LoVo (cell line): ENCODE results near the gene CTNNA2.

Source experiments
- DNase-seq: peaks from one replicate; pipeline ENCODE4 v3.0.0-alpha.2; 2016; ENCODE audit warnings: low spot score

The CTNNA2 gene

DNA sequence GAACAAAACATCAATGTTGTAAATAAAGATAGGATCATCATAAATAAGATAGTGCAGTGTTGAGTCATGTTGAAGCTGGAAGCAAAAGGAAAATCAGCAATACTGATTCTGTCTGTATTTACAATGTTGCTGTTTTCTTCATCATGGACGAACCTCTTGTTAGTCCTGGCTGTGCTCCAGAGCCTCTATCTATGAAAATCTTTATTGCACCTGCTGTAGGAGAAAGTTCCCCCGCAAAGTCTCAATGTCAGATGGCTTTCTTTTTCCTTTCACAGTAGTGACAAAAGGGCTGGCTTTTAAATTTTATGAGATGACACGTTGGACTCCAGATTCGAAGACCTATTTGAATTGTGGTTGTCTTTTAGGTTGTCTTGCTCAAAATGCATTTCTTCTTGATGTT lies 890.2 kb downstream of the CTNNA2 start:
- no peak for DNase-seq

DNA sequence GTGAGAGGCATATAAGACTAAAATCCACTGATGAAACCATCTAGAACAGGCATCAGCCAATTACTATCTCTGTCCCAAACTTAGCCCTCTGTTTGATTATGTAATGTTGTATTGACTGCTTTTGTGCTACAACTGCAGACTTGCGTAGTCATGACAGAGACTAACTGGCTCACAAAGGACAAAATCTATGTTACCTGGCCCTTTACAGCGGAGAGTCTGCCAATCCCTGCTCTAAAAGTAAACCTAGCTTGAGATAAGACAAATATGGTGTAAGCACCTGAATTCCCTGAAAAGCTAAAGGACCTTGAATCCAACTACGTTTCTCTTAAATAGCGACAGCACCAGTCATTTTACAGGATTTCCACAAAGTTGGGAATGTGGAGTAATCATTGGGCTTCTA lies 894.5 kb downstream of the CTNNA2 start:
- DNase-seq: no peak

DNA sequence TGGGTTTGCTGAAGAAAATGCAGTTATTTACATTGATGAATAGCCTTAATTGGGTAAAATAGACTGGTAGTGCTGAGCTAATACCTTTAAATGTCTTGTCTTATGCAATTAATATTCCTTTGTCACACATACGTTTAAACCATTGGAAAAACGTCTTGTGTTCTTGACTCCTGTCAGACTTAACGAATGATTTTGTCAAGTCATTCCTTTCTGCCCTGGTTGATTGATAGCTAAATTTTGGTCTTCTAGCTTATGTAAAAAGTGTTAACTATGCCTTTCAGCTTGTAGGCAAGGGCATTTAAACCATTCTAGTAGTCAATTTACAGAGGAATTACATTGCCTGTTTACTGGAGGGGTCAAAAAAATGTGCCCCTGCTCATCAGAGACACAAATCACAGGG lies 897.5 kb downstream of the CTNNA2 start:
- no peak for DNase-seq

DNA sequence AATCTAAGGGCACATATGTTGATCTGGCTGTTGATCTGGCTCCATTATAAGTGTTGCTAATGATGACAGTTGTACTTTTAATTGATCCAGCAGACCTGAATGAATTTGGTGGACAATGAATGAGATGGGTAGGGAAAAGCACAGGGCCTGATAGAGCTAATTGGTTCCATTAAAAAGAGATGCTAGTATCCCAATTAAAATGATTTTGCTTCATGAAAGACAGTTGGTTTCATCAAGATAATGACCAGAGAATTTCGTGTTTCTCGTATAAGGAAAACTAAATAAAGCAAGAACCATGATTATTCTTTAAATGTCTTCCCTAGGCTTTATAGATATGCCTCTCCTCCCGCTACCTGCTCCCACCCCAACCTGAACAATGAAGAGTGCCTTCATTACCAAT lies 900.3 kb downstream of the CTNNA2 start:
- no peak for DNase-seq

DNA sequence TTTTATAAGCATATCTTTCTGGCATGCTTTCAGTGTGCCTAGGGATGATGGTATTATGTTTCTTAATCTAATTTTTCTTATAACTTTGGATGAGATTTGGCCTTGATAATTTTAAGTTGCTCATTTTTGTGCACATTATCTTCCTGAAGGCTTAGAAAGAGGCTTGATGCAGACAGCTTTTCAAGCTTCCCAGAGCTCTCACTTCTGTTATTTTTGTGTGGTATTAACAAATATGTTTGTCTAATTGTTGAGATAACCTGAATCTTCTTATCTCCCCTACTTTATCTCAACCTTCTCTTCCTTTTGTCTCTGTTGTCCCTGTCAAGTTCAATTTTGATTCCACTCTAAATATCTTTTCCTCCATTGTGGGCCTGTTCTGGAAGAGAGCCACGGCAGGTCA lies 904.9 kb downstream of the CTNNA2 start:
- DNase-seq: no peak

DNA sequence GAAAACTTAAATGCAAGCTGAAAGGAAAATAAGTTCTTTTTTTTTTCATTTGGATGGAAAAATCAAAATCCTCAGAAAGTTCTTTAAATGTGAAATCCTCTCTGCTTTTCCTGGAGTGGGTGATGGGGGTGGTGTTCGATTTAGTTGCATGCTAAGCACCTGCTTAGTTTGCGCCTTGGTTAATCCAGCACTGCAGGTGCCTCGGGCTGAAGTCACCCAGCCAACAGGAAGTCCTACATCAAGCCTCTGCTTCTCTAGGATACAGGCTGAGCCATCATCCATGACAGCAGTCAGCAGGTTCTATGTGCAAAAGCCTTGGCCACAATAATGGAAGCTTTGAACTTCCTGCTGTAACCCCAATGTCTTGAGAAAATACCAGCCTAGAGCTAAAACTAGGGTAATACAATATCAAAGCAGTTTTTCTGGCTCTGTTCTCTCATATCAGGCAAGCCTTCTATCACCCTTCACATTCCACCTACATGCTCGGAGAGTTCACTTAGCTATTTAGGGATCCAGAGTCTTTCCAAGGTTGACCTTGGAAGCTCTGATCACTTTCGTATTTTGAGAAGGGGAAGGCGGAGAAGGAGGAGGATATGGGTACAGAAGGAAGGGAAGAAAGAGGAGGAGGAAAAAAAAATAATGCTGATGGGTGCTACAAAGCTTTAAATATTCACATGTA lies 907.8 kb downstream of the CTNNA2 start:
- DNase-seq: no peak

DNA sequence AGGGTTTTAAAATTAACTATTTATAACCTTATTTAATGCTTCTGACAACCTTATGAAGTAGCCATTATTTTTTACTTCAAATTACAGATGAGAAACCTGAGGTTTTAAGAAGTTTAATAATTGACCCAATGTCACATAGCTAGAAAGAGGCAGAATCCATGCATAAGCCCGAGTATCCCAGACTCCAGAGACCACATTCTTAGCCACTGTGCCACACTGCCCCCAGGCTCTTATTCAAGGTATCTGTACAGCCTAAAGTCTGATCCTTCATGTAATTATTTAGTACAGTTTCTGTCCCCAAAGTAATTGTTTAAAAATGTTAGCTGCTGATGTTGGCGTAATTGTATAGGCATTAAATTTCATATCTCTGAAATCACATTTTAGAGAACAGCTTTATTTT lies 916.4 kb downstream of the CTNNA2 start:
- DNase-seq: no peak

DNA sequence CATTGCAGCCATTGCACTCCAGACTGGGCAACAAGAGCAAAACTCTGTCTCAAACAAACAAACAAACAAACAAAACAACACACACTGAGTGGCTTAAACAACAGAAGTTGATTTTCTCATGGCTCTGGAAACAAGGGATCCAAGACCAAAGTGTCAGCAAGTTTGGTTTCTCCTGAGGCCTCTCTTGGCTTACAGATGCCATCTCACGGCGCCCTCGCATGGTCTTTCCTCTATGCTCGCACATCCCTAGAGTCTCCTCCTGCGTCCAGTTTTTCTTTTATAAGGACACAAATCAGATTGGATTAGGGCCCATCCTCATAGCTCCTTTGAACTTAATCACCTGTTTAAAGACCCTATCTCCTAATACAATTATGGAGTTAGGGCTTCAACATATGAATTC lies 925.1 kb downstream of the CTNNA2 start:
- DNase-seq: no peak

DNA sequence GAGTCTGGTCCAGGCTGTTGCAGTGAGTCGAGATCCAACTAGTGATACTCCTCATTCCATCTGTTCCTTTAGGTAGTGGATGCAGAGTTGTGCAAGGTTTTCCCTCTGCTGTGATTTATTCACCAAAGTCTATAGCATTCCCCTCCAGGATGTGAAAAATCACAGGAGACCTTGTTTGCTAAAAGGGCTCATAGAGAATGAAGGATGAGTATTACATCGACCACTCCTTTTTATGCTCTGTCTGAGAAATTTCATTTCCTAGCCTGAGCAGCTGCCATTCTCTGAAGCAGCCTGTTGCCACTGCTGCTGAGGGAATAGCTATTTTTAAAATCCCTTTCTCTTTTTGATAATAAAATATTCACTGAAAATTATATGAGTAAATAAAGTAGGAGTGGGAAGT lies 925.8 kb downstream of the CTNNA2 start:
- DNase-seq: no peak

DNA sequence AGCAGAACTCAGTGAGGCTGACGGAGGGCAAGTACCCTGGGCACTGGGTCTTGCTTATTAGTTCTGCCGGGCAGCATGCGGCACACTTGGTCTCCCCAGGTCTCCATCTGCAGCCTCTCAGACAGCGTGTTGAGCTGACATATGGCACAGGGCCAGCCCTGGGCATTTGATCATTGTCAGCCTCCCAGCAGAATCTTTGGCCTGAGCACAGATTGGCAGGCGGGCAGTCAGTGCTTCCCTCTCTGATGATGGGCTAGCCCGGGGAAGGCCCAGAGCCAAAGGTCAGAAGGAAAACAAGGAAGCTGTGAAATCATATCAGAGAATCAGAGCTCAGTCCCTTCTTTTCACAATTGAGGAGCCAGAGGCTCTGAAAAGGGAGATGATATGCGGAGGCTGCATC lies 941.8 kb downstream of the CTNNA2 start:
- DNase-seq: no peak

DNA sequence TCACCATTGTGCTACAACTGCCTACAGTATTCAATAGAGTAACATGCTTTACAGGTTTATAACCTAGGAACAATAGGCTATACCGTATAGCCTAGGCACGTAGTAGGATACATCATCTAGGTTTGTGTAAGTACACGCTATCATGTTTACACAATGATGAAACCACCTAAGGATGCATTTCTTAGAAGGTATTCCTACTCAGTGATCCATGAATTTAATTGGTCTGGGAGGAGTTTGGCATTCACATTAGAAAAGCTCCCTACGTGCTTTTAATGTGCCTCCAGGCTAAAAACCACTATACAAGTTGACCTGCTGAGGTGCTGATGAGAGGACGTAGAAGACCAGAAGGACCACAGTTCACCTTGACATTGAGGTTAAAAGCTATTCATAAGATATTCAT lies 946.2 kb downstream of the CTNNA2 start:
- no peak for DNase-seq

DNA sequence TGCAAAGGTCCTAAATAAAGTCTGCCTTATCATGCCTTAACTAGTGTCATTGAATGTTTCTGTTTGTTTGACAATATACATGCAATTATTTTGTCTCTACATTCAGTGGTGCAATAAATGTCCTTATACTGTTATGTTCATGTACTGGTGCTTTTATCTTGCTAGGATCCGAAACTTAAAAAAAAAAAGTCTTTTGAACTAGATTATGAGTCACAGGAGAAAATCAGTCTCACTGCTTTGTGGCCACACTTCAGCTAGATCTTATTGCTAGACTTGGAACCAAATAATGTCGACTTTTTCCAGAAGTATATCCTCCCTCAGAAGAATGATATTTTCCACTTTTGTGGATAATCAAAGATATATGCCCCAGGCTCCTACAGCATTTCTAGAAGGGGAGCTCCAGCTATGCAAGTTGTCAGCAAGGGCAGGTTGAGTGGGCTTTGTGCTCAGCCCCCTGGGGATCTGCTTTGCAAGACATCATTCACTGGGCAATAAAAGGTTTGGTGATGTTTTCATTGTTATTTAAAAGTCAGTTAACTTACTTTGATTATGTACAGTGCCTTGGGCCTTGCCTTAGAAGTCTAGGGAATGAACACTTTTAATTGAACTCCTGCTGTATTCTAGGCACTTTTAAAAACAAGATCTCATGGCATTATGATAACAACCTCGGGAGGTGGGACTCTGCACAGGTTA lies 948.8 kb downstream of the CTNNA2 start:
- no peak for DNase-seq

DNA sequence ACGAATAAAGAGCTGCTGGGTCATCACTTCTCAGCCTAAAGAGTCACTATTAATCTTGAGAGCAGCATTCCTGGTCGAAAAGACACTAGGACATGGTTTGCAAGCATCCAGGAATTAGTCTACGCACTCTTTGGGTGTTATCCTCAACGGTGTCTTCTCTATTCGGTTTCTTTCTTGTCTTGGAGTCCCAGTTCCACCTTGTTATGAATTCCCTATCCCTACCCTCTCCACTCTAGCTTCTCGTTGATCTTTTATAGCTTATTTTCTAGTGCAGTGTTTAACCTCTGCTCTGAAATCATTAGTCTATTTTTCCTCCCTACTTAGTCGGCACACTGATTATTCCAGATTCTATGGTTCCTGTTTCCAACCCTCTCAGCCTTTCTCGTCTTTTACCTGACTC lies 949.8 kb downstream of the CTNNA2 start:
- DNase-seq: no peak

DNA sequence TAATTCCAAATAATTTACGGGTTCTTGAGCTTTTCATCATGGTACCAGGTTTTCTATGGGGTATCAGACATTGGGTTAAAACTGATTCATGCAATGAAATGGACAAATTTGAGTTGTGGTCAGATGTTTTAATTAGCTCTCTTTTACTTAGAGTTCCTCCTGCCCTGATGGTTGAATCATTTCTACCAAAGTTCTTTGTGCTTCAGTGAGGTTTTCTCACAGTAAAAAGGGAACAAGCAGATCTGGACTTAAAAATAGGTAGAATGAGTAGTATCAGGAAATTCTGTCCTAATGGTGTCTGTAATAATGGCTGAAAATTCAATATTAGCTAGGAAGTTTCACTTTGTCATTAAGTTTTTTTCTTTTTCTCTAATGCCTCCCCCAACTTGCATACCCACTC lies 951.4 kb downstream of the CTNNA2 start:
- no peak for DNase-seq

DNA sequence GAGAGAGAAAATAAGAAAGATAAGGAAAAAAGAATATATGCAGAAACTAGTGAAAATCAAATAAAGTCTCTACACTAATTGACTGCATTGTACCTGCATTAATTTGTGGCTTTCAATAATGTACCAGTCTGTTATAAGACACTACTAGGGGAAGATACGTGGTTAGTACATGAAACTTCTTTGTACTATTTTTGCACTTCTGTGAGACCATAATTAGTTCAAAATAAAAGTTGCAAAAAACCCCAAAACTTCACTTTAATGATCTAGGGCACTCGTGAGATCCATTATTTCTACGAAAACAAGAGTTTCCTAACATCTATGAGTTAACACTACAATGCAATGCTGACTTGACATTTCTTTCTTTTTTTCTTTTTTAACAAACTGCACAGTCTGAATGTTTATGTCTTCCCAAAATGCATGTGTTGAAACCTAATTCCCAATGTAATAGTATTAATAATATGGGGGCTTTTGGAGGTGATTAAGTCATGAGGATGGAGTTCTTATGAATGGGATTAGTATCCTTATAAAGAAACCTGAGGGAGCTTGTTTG lies 954.5 kb downstream of the CTNNA2 start:
- DNase-seq: no peak

DNA sequence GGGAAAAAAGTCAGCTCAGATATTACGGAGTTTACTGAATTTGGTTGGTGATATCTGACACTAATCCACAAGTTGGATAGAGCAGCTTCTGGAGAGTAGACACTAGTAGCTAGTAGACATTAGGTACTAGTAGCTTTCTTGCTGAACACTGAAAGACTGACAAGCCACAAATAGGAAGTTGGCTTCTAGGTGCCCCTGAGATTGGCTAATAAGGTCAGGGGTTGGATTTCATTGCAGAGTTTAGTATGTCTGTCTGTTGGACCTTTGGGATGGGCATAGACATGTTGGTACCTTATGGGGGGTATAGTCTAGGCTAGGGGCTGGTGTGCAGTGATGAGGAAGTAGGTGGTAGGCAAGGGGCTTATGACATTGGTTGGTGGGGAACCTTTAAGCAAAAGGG lies 956.6 kb downstream of the CTNNA2 start:
- DNase-seq: no peak

DNA sequence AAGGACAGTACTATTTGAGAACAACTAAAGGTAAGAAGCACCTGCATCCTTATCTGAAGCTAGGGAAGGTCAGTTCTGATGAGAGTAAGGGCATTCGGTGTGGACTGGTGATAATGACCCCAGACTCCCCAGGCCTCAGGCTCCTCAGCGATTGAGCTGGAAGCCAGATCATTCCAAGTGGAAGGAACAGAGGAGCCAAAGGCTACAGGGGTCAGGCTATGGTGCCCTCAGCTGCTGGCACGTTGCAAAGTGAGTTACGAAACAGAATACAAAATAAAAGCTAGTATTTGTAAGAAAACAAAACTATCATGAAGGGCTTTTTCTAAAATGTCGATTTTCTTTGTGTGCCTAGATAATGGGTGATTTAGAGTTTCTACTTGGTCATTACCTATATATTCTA lies 960.2 kb downstream of the CTNNA2 start:
- no peak for DNase-seq

DNA sequence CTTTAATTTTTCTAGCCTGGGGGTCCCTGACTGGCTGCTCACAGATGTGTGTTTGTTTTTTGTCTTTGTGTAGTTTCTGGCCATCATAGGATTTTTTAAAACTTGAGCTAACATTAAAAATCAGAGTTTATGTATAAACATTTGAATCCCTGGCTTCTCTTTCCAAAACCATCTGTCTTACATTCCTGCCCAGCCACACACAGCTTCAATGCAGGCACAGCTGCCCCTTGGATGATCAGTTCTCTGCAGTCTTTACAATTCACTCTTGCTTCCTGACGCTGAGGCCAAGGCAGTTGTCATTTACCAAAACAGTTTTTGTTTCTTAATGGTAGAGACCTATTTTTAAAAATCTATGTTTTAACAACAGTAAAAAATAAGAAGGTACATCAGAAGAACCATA lies 960.9 kb downstream of the CTNNA2 start:
- DNase-seq: no peak

DNA sequence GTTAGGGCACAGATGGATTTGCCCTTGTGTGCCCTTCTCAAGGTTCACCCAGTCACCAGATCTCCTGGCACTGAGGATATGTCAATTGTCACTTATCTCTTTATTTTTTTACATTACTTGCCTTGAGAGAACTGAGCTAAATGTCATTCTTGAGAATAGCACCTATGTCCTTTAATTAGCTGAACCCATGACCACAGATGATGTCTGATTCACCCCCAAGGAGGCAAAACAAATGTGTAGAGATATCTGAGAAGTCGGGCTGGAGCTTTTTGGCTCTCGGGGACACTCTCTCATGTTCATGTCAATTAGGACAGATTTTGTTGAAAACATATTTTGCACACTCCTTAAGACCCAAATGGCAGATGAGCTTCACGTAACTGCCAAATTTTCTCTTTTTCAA lies 963.1 kb downstream of the CTNNA2 start:
- no peak for DNase-seq

DNA sequence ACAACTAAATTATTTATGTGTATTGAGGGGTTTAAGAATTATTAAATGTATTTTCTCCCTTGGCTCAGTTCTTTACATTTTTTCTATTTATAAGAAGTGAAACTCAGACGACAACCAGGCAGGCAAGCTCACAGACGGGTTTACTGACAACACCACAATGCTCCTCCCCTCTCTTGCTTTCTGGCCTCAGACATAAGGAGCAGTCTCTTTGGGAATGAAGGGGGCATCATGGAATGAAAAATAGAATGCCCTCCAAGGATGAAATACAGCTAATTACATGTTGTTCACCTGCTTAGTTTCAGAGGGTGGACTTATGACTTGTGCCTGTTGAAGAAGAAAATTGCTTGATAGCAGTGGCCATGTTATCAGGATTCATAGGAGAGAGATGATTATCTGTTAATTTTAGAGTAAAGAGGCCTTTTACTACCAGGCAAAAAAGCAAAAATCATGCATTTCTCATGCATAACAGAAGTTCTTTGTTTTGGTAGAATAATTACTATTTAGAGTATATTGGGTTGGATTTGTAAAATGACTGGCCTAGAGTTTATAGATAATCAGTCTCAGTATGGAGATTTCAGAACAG lies 963.8 kb downstream of the CTNNA2 start:
- DNase-seq: no peak

DNA sequence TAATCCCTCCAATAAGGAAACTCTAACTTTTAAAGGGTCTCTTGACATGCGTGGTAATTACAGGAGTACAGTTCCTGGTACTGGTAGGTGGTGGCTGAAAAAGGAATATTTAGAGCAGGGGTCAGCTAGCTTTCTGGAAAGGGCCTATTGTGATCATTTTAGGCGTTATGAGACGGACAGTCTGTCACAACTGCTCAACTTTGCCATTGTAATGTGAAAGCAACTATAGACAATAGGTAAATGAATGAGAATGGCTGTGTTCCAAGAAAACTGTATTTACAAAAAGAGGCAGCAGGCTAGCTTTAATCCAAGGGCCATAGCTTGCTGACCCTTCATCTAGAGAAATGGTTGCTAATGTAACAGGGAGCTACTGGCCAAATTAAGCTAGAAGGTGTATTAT lies 969.4 kb downstream of the CTNNA2 start:
- no peak for DNase-seq

DNA sequence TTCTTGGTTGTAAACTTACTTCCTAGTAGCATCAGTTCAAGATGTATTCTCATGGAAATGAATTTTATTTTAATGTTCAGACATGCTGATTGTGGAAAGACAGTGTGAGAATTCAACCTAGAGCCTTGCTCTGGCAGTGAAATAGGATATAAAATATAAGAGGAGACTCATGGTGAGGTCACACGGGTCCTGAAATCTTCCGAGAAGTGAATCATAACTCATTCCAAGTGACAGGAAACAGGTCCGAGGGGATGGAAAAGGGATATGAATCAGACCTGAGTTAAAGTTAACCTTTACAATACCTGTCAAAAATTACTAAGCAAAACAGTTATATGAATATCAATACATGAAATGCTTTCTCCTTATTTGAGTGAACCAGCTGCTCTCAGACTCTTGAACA lies 976.9 kb downstream of the CTNNA2 start:
- no peak for DNase-seq

DNA sequence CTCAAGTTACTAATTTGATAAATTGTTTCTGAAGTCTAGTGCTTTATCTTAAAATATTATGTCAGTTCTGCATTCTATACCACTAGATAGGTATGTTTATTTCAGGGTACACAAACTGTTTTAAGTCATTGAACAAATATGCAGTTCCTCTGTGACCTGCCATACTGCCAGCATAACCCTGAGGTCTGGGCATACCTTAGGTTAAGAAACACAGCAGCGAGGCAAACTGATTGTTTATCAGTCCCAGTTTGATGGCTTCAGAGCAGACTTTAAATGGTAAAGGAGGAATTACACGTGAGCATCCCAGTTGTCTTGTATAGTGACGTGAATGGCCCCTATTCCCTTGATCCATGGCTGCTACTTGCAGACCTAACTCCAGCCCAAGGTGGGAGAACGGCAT lies 978.1 kb downstream of the CTNNA2 start:
- no peak for DNase-seq

DNA sequence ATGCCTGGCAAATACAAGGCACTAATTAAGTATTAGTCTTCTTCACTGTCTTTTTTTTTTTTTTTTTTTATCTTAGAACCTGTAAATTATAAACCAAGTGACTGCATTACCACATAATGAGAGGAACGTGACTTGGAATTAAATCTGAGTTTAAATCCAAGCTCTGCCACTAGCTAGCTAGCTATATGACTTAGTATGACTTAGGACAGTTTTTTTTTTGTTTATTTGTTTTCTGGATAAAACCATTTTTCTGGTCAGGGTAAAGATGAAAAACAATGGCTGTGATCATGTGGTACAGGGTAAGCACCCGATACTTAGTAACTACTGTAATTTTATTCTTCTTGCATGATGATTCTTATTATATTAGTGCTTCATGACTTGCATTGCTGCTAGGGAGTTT lies 983.5 kb downstream of the CTNNA2 start:
- no peak for DNase-seq
